Parathyroid adenoma (tissue), 2 donors: Measurements from ENCODE around the gene CCR5.

Source experiments
- H2AFZ ChIP-seq: fragments of 300-600 bp; sonication (generic); one replicate; pipeline ENCODE4 v1.7.0; 2017; ENCODE audit warnings: antibody characterized with exemption, mild to moderate bottlenecking
- H3K27ac ChIP-seq: fragments of 300-600 bp; sonication (generic); one replicate; pipeline ENCODE4 v1.7.0; 2017
- H3K27me3 ChIP-seq: fragments of 300-600 bp; sonication (generic); one replicate; pipeline ENCODE4 v1.7.0; 2017; ENCODE audit warnings: low read length; ENCODE audit not compliant: control insufficient read depth, insufficient read depth
- H3K36me3 ChIP-seq: fragments of 300-600 bp; sonication (generic); one replicate; pipeline ENCODE4 v1.7.0; 2017; ENCODE audit warnings: low read length; ENCODE audit not compliant: control insufficient read depth, insufficient read depth
- H3K4me1 ChIP-seq: fragments of 300-600 bp; sonication (generic); one replicate; pipeline ENCODE4 v1.7.0; 2017; ENCODE audit warnings: control low read depth
- H3K4me2 ChIP-seq: fragments of 300-600 bp; sonication (generic); one replicate; pipeline ENCODE4 v1.7.0; 2017; ENCODE audit warnings: low read length
- H3K4me3 ChIP-seq: fragments of 300-600 bp; sonication (generic); one replicate; pipeline ENCODE4 v1.7.0; 2017; ENCODE audit warnings: low read depth, low read length
- H3K79me2 ChIP-seq: fragments of 300-600 bp; sonication (generic); one replicate; pipeline ENCODE4 v1.7.0; 2017; ENCODE audit warnings: control low read depth
- H3K9ac ChIP-seq: fragments of 300-600 bp; sonication (generic); one replicate; pipeline ENCODE4 v1.7.0; 2017; ENCODE audit warnings: mild to moderate bottlenecking
- H3K9me3 ChIP-seq: fragments of 300-600 bp; sonication (generic); one replicate; pipeline ENCODE4 v1.7.0; 2017; ENCODE audit warnings: low read length; ENCODE audit not compliant: control insufficient read depth
- CTCF ChIP-seq: fragments of 300-600 bp; sonication (generic); IDR thresholded peaks from one replicate; pipeline ENCODE4 v1.7.0; 2017; ENCODE audit warnings: antibody characterized with exemption, mild to moderate bottlenecking
- donor health status: primary hyperparathyroidism.

Gene CCR5

DNA sequence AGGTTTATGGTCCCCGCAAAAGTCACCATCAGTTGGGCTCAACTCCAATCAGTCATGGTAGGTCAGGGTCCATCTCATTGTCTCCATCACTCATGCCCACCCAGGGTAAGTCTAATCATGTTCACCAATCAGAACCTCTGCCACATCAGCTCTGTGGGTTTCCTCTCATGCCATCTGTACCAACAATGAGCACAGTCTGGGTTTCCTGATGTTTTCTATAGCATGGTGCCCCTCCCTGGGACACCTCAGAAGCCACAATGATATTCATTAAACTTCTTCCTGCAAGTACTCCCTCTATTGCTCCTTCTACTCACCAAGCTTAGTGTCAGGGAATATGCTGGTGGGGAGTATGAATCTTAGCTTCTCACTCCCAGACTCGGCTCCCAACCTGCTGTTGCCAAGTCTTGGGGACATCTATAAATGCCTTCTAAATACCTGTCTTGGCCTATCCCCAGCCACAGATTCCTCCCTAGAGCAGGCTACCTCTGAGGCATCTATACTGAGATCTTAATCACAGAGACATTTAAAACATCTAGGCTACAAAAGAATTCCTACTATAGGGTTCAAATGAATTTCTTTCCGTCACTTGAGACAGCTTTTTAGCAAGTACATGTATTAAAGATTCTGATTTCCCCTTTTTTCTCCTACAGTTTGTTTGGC, 21.8 kb upstream of the CCR5 start:
- no peak overlapping the region for H3K9ac ChIP-seq
- H3K79me2 ChIP-seq, result no peaks in the 10 kb centered on the region
- H3K4me2 ChIP-seq, result no peak overlapping the region
- no peak overlapping the region for H3K4me3 ChIP-seq
- H2AFZ ChIP-seq, result no peak overlapping the region
- no peaks in the 10 kb centered on the region for H3K4me1 ChIP-seq
- TF ChIP-seq CTCF, result no peak
- no peaks in the 10 kb centered on the region for H3K27me3 ChIP-seq
- H3K27ac ChIP-seq, result no peak overlapping the region
- no peaks in the 10 kb centered on the region for H3K9me3 ChIP-seq
- no peaks in the 10 kb centered on the region for H3K36me3 ChIP-seq

DNA sequence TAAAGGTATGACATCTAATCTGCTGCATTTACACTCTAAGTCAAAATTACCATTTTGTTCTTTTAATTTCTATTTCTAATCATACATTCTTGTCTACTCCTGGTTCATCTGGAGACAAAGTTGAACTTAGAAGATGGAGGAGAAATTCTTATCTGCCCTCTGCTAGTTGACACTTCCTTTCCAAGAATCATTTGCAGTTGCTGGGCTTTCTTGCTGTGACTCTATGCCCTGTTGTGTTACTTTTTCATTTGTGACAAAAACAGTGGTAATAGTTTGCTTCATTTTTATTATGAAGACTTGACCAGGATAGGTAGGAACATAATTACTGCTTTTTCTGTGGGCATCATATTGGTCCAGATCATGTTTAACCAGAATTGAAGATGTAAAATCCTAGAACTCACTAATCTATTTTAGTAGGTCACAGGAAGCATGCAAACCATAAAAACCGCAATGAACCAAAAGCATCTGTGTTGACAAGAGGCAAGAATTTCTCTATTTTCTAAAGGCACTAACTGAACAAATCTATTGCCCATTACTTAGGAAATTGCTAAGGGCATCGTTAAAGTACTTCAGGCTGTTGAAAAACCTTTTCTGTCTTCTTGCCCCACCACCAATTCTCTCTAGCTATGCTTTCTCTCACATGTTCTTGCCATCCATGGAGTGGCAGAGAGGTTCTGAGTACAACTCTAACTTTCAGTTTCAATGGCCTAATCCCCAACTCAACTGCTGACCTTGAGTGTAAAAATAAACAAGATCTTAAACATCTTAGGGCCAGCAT, 21.1 kb upstream of the CCR5 start:
- Histone ChIP-seq H3K4me1 (no peaks in the 10 kb centered on the region), H3K79me2 (no peaks in the 10 kb centered on the region), H3K9me3 (no peaks in the 10 kb centered on the region), H3K36me3 (no peaks in the 10 kb centered on the region), H3K4me2 (no peak overlapping the region), H3K27me3 (no peaks in the 10 kb centered on the region), H2AFZ (no peak overlapping the region), H3K9ac (no peak overlapping the region), H3K4me3 (no peak overlapping the region), H3K27ac (no peak overlapping the region)
- no peak for TF ChIP-seq CTCF

- Histone ChIP-seq H2AFZ (no peak overlapping the region), H3K4me2 (no peak overlapping the region), H3K4me1 (no peaks in the 10 kb centered on the region), H3K27ac (no peak overlapping the region), H3K27me3 (no peaks in the 10 kb centered on the region), H3K9me3 (no peaks in the 10 kb centered on the region), H3K4me3 (no peak overlapping the region), H3K36me3 (no peaks in the 10 kb centered on the region), H3K79me2 (no peaks in the 10 kb centered on the region), H3K9ac (no peak overlapping the region)
- TF ChIP-seq CTCF, result no peak
Measured at GRCh38 chr3:46350262-46350565, 20.5 kb upstream of the CCR5 start.

GRCh38 chr3:46351646-46352045, 19.1 kb upstream of the CCR5 start:
- no peak overlapping the region for H3K27ac ChIP-seq
- no peak overlapping the region for H3K4me2 ChIP-seq
- no peaks in the 10 kb centered on the region for H3K27me3 ChIP-seq
- no peaks in the 10 kb centered on the region for H3K9me3 ChIP-seq
- no peaks in the 10 kb centered on the region for H3K4me1 ChIP-seq
- H3K79me2 ChIP-seq, result no peaks in the 10 kb centered on the region
- H3K9ac ChIP-seq, result no peak overlapping the region
- no peaks in the 10 kb centered on the region for H3K36me3 ChIP-seq
- no peak overlapping the region for H3K4me3 ChIP-seq
- no peak for TF ChIP-seq CTCF
- no peak overlapping the region for H2AFZ ChIP-seq

GRCh38 chr3:46353090-46353489, 17.7 kb upstream of the CCR5 start:
- H3K4me3 ChIP-seq, result no peak overlapping the region
- H3K4me1 ChIP-seq, result no peaks in the 10 kb centered on the region
- H3K9ac ChIP-seq, result no peak overlapping the region
- H3K4me2 ChIP-seq, result no peak overlapping the region
- no peak overlapping the region for H2AFZ ChIP-seq
- H3K36me3 ChIP-seq, result no peaks in the 10 kb centered on the region
- no peak overlapping the region for H3K27ac ChIP-seq
- no peaks in the 10 kb centered on the region for H3K9me3 ChIP-seq
- no peak for TF ChIP-seq CTCF
- no peaks in the 10 kb centered on the region for H3K27me3 ChIP-seq
- H3K79me2 ChIP-seq, result no peaks in the 10 kb centered on the region
